AG04449 (cell line): ENCODE data around the gene SPATA21.

Source experiments
- CTCF ChIA-PET: fragments of 350-600 bp; formaldehyde crosslinking; extraction: SDS; loops from one replicate; lab custom pipeline; 2021; ENCODE audit warnings: antibody characterized with exemption; lab: Yijun Ruan, JAX
- POLR2A ChIA-PET: fragments of 400-600, 350-600 bp; formaldehyde crosslinking; extraction: SDS; loops from one replicate; lab custom pipeline; 2020; ENCODE audit warnings: antibody characterized with exemption, inconsistent platforms; lab: Yijun Ruan, JAX
- DNase-seq: peaks from one replicate; pipeline ENCODE4 v3.0.0-alpha.2; 2010; ENCODE audit warnings: low read depth, low spot score
- H3K4me3 ChIP-seq: 2 replicates; pipeline ENCODE4 v1.5.1; 2011; ENCODE audit warnings: low read depth, mild to moderate bottlenecking, control low read depth, low read length
- TF ChIP-seq, protein P1 (sequence below): IDR thresholded peaks from one replicate; pipeline ENCODE4 v1.5.1; 2011; ENCODE audit warnings: mild to moderate bottlenecking, moderate library complexity, low read length, control low read depth, inconsistent platforms; ENCODE audit not compliant: insufficient read depth; ENCODE audit errors: missing control alignments

SPATA21 gene

DNA sequence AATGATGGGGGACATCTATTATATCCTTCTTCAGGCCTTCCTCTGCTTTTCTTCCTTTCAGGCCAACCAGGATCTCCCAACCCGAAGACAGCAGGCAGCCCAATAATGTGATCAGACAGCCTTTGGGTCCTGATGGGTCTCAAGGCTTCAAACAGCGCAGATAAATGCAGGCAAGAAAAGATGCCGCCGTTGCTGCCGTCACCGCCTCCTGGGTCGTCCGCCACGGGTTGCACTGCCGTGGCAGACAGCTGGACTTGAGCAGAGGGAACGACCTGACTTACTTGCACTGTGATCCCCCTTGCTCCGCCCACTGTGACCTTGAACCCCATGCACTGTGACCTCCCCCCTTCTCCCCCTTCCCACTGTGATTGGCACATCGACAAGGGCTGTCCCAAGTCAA lies 42.2 kb downstream of the SPATA21 start:
- POLR2A ChIA-PET = no interaction called here
- CTCF ChIA-PET = interaction anchor here (1.6 kb wide), 1 partner anchor 45 kb away, joined by 6 read pairs; the partner anchor contains the start of gene NECAP2
- no peak overlapping the region for H3K4me3 ChIP-seq
- TF ChIP-seq, protein P1, sequence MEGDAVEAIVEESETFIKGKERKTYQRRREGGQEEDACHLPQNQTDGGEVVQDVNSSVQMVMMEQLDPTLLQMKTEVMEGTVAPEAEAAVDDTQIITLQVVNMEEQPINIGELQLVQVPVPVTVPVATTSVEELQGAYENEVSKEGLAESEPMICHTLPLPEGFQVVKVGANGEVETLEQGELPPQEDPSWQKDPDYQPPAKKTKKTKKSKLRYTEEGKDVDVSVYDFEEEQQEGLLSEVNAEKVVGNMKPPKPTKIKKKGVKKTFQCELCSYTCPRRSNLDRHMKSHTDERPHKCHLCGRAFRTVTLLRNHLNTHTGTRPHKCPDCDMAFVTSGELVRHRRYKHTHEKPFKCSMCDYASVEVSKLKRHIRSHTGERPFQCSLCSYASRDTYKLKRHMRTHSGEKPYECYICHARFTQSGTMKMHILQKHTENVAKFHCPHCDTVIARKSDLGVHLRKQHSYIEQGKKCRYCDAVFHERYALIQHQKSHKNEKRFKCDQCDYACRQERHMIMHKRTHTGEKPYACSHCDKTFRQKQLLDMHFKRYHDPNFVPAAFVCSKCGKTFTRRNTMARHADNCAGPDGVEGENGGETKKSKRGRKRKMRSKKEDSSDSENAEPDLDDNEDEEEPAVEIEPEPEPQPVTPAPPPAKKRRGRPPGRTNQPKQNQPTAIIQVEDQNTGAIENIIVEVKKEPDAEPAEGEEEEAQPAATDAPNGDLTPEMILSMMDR = no peak
- DNase-seq = no peak

DNA sequence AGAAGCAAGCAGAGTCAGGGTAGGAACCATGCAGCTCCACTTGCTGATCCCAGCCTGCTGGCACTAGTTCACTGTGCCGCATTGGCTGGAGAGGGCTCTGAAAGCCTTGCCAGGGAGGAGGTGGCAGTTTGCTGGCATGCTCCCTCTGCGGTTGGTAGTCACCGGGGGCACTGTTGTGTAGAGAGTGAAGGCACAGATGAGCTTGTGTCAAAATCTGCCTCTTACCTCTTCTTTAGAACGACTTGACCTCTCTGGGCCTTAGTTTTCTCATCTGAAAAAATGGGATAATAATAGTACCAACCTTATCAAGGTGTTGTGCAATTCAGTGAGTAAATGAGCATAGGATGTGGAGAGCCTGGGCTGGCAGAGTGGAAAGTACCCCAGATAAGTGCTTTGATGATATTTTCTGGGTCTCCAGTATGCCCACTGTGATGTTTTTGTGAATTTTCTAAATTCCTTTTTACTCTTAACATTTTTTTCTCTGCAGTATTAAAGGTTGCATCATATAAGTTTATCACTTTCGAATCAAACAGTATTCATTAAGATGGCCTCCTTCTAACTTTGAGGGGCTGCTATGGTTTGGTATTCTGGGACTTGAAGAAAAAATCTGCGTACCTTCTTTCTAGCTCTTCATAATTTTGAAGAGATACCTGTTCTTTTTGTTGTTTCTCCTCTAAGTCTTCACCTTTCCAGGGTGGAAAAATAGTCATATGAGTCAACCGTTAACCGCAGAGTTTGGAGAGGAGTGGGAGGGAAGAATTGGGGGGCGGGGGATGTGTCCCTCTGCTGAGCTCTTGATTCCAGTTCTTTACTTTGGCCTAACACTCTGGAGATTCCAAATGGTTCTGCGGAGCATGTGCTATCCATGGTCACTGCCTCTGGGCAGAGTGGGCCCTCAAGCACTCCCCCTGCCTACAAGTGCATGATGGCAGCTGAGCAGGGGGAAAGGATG lies 43.4 kb downstream of the SPATA21 start:
- CTCF ChIA-PET = interaction anchor here (0.8 to 1.6 kb wide), 3 partner anchors 11 to 46 kb away, joined by 3 to 6 read pairs (median 3); partner anchors contain the start of gene NECAP2
- DNase-seq = no peak
- POLR2A ChIA-PET = no interaction called here
- TF ChIP-seq, protein P1 = no peak
- no peak overlapping the region for H3K4me3 ChIP-seq

DNA sequence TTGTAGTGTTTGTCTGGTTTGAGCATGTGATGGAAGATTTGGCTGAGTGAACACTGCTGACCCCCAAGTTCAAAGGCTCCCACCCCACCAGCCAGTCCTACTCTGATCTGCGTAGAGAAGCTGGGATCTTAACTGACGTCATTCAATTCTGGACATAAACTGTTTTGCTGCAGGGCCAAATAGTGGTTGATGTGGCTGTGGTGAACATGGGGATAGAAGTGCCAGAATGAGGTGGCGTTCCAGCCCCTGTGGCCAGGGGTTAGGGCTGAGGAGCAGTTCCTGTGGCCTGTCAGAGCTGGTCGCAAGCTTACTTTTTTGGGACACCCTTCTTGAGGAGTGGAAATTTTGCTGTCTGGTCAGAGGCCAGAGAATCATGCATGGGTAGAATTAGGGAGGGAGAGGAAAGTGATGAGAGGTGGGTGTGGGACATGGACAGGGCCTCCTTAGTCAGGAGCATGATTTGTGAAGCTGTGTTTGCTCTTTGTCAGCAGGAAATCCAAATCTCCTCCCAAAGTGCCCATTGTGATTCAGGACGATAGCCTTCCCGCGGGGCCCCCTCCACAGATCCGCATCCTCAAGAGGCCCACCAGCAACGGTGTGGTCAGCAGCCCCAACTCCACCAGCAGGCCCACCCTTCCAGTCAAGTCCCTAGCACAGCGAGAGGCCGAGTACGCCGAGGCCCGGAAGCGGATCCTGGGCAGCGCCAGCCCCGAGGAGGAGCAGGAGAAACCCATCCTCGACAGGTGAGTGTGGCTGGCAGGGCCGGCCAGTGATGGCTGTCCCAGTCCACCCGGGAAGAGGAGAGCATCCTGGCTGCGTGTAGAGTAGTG lies 44.3 kb downstream of the SPATA21 start:
- CTCF ChIA-PET = no interaction called here

DNA sequence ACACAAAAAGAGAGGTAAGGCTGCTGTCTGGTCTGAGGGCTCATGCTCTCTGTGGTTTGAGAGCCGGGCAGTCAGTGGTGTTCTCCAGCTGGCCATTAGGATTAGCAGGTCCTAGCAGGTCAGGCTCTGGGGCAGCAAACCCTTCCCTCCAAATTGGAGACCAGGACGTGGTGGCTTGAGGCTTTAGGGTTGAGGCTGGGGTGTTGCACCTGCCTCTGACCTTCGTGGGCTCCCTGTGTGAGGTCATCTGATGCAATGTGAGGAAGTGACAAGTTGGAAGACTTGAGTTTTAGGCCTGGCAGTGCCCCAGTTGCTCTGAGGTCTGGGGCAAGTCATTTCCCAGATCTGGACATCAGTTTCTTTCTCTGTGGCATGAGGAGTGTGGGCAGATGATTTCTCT lies 45.8 kb downstream of the SPATA21 start:
- no peak for DNase-seq
- H3K4me3 ChIP-seq = no peak overlapping the region
- ChIA-PET CTCF (interaction anchor here (0.9 to 1.7 kb wide), 2 partner anchors 28 to 49 kb away, joined by 3 to 5 read pairs; partner anchors contain the start of gene NECAP2), POLR2A (no interaction called here)
- TF ChIP-seq, protein P1 = no peak

More for the DNA sequence above, 44.3 kb downstream of the SPATA21 start:
- no peak for DNase-seq
- TF ChIP-seq, protein P1 = no peak
- no peak overlapping the region for H3K4me3 ChIP-seq
- POLR2A ChIA-PET = interaction anchor here (0.9 kb wide), 1 partner anchor 18 kb away, joined by 3 read pairs; no protein-coding TSS in a partner anchor

DNA sequence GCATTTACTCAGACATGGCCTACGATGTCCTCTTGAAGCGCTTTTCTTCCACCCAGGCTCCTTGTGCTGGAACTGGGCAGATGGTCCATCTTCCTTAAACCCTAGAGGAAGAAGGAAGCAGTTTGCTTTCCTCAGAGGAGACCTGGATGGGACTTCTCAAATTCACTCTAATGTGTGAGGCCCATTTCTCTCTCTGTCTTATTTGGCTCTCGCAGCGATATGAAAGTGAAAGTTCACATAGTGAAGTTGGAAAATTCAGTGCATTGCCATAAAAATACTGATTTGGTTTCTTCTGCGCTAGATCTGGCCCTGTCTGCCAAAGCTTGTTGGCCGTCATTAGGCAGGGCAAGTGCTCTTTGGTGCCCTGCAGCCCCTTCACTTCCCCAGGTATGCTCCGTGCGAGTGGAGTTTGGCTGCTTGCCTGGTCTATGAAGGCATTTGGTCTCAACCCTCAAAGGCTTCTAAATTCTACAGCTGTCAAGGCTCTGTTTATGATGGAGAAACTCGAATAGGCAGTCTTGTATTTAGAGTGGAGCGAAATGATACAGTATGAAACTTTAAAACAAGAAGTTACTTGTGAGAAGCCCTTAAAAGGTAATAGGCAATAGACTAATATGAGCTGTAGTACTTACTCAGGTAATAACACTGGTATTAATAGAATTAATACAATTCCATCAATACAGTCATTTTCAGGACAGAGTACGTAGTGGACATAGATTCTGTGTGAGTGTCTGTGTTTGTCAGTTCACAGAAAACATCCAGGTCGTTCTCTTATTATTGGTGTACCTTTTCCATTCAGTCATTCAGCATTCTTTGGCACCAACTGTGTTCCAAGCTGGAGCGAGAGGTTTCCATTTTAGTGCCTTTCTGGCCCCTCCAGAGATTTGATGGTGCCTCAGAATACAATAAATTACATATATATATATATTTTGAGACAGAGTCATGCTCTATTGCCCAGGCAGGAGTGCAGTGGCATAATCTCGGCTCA lies 49.7 kb downstream of the SPATA21 start:
- TF ChIP-seq, protein P1 = no peak
- POLR2A ChIA-PET = no interaction called here
- CTCF ChIA-PET = interaction anchor here (0.7 to 2.1 kb wide), 9 partner anchors 8 to 308 kb away, joined by 3 to 6 read pairs (median 4); partner anchors contain the start of genes FBXO42 and NECAP2
- no peak overlapping the region for H3K4me3 ChIP-seq
- DNase-seq = no peak
